Measurements from ENCODE around the gene DGKQ. TPM values are rescaled to one million over a fixed set of nuclear protein-coding genes. Genes with fewer than 3 reads are reported as not detected.

The DGKQ gene
- total and polyA plus RNA-seq, 9 of the 15 experiments (the other 6 are each of a cell fraction or from before 2014, with no cell fraction given), result 0.17 to 22.0 (median 5.6) TPM

DNA sequence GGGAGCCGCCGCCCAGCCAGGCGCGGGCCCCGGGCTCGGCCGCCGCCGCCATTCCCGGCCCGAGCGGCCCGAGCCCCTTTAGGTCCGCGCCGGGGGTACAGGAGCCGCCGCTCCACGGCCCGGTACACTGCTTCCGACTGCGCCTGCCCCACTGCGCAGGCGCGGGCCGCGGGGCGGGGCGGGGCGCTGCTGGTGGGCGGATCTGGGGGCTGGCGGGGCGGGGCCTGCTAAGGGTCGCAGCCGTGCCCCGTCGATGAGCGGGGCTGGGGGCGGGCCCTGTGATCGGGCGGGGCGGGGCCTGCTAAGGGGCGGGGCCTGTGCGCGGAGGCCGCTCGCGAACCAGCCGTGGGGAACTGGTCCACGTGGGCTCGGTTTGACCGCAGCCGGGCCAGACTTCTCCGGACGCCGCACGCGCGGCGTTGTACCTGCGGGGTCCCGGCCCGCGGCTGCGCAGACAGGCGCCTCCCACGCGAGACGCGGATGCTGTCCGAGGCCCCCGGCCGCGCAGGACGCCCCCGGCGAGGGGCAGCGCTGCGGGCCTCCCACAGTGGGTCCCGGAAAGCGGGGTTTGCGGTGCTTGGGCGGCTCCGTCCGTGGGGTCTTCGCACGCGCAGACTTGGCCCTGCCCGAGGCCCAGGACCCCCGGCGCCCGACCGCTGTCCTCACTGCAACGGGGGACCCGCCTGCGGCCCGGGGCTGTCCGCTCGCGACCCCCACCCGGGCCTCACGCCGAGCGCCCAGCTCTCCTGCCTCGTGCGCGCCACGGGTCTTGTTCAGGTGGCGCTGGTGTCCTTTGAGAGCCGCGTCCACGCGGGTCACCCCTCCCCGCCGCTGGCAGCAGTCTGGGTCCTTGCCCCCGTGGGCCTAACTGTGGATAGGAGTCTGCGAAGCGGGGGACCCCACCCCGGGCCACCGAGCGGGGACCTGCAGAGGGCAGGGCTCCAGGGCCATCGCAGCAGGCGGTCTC, at the start of gene DGKQ (continued):
- TF ChIP-seq, protein P1, sequence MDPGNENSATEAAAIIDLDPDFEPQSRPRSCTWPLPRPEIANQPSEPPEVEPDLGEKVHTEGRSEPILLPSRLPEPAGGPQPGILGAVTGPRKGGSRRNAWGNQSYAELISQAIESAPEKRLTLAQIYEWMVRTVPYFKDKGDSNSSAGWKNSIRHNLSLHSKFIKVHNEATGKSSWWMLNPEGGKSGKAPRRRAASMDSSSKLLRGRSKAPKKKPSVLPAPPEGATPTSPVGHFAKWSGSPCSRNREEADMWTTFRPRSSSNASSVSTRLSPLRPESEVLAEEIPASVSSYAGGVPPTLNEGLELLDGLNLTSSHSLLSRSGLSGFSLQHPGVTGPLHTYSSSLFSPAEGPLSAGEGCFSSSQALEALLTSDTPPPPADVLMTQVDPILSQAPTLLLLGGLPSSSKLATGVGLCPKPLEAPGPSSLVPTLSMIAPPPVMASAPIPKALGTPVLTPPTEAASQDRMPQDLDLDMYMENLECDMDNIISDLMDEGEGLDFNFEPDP (CRISPR knock-in tag; IDR thresholded peaks at IDR 0.05), result no peak
- TF ChIP-seq TEAD2 (tag; IDR thresholded peaks at IDR 0.05) (no peak), ZNF212 (CRISPR knock-in tag; IDR thresholded peaks at IDR 0.05) (no peak), SMARCA5 (IDR thresholded peaks at IDR 0.05) (no peak), FOXJ3 (CRISPR knock-in tag; IDR thresholded peaks at IDR 0.05) (no peak), TRIM28 (IDR thresholded peaks at IDR 0.05) (no peak), HSF4 (CRISPR knock-in tag; IDR thresholded peaks at IDR 0.05; ENCODE audit: borderline replicate concordance) (no peak), RBM14 (IDR thresholded peaks at IDR 0.05; ENCODE audit: borderline replicate concordance, insufficient read depth, low read depth, low read length) (no peak), HMGN3 (IDR thresholded peaks at IDR 0.05; ENCODE audit: borderline replicate concordance, extremely low read depth, insufficient read length, low read depth, low read length) (peak; percentile 57), HEY1 (CRISPR knock-in tag; IDR thresholded peaks at IDR 0.05; ENCODE audit: borderline replicate concordance) (no peak)
- TF ChIP-seq, protein P2, sequence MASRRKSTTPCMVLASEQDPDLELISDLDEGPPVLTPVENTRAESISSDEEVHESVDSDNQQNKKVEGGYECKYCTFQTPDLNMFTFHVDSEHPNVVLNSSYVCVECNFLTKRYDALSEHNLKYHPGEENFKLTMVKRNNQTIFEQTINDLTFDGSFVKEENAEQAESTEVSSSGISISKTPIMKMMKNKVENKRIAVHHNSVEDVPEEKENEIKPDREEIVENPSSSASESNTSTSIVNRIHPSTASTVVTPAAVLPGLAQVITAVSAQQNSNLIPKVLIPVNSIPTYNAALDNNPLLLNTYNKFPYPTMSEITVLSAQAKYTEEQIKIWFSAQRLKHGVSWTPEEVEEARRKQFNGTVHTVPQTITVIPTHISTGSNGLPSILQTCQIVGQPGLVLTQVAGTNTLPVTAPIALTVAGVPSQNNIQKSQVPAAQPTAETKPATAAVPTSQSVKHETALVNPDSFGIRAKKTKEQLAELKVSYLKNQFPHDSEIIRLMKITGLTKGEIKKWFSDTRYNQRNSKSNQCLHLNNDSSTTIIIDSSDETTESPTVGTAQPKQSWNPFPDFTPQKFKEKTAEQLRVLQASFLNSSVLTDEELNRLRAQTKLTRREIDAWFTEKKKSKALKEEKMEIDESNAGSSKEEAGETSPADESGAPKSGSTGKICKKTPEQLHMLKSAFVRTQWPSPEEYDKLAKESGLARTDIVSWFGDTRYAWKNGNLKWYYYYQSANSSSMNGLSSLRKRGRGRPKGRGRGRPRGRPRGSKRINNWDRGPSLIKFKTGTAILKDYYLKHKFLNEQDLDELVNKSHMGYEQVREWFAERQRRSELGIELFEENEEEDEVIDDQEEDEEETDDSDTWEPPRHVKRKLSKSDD (conservative IDR thresholded peaks at IDR 0.05; ENCODE audit: low read length), result no peak
- TF ChIP-seq, protein P3, sequence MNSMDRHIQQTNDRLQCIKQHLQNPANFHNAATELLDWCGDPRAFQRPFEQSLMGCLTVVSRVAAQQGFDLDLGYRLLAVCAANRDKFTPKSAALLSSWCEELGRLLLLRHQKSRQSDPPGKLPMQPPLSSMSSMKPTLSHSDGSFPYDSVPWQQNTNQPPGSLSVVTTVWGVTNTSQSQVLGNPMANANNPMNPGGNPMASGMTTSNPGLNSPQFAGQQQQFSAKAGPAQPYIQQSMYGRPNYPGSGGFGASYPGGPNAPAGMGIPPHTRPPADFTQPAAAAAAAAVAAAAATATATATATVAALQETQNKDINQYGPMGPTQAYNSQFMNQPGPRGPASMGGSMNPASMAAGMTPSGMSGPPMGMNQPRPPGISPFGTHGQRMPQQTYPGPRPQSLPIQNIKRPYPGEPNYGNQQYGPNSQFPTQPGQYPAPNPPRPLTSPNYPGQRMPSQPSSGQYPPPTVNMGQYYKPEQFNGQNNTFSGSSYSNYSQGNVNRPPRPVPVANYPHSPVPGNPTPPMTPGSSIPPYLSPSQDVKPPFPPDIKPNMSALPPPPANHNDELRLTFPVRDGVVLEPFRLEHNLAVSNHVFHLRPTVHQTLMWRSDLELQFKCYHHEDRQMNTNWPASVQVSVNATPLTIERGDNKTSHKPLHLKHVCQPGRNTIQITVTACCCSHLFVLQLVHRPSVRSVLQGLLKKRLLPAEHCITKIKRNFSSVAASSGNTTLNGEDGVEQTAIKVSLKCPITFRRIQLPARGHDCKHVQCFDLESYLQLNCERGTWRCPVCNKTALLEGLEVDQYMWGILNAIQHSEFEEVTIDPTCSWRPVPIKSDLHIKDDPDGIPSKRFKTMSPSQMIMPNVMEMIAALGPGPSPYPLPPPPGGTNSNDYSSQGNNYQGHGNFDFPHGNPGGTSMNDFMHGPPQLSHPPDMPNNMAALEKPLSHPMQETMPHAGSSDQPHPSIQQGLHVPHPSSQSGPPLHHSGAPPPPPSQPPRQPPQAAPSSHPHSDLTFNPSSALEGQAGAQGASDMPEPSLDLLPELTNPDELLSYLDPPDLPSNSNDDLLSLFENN (IDR thresholded peaks at IDR 0.05; ENCODE audit: low read depth in 2 of 2, low read length in 2 of 2), result no peak
- TF ChIP-seq, protein P4, sequence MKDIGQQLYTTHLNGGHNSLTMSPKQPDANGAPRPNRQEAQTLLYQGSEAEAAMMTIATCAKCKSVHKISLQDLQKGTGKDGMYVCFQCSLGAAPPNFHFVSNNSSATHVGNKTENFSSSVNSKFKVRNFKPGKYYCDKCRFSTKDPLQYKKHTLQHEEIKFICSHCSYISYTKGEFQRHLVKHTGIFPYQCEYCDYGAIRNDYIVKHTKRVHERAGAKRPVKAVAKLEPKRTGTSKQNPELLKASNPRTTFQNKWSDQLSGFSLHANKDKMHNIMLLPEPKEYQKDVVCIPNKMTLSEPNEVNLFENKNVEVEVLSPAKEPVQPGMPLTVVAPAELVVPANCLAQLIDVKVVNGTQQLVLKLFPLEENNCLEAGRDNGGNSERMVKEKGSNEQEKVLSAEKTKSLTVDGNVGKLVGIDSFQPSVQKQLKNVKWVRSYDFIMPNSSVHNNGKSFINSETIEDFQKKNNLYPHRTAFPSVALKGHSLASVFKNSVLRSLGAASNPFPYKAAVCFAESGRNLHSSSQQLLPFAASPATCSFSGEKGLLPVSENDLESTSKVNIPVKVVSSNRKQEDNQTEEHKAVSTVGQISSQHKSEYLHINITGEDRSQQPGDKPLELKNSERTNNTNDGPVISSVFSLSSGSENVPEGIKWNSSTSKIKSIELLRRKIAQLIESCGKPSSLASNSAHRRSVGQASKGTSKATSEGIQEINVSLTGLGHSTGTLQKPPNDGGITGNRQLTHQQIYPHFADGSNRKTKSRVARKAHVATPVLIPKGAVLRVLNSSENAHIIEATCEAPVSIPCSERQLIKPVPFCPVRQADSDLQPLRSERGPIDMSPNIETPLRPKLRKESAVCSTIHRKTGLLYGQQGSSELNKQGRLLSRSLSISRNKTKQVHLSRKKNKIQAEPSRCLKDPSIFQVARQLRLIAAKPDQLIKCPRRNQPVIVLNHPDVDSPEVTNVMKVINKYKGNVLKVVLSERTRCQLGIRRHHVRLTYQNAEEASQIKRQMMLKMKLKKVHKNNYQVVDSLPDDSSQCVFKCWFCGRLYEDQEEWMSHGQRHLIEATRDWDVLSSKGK (CRISPR knock-in tag; IDR thresholded peaks at IDR 0.05), result no peak
